Esophagus muscularis mucosa (tissue), 4 donors: ENCODE measurements around the gene CTU2.

ENCODE experiments used
- EP300 ChIP-seq: sonication (generic); formaldehyde crosslinking; IDR thresholded peaks from one replicate; pipeline ENCODE4 v1.6.1; 2017; ENCODE audit warnings: antibody characterized with exemption
- POLR2A ChIP-seq: fragments of 450-650 bp; IDR thresholded peaks from one replicate; pipeline ENCODE4 v1.6.1; 2017; ENCODE audit warnings: antibody characterized with exemption, moderate library complexity, mild to moderate bottlenecking, low read depth
- TF ChIP-seq, protein P1 (sequence below), 3 experiments: fragments of 200-600 bp in 2 of 3; fragments of 450-650 bp in 1 of 3; sonication (generic) in 2 of 3; IDR thresholded peaks; one replicate each; pipeline ENCODE4 v1.5.1; 2017 to 2019; ENCODE audit warnings: antibody characterized with exemption in 3 of 3, mild to moderate bottlenecking in 2 of 3, moderate library complexity in 1 of 3

DNA sequence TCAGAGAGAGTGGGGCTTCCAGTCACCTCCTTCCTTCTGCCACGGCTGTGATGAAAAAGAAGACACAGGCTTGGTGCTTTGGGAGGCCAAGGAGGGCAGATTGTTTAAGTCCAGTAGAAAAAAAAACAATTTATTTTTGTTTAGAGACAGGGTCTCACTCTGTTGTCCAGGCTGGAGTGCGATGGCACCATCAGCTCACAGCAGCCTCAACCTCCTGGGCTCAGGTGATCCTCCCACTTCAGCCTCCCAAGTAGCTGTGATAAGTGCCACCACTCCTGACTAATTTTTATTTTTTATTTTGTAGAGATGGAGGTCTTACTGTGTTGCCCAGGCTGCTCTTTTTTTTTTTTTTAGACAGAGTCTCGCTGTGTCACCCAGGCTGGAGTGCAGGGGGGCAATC lies 40.7 kb upstream of the CTU2 start:
- TF ChIP-seq, protein P1, sequence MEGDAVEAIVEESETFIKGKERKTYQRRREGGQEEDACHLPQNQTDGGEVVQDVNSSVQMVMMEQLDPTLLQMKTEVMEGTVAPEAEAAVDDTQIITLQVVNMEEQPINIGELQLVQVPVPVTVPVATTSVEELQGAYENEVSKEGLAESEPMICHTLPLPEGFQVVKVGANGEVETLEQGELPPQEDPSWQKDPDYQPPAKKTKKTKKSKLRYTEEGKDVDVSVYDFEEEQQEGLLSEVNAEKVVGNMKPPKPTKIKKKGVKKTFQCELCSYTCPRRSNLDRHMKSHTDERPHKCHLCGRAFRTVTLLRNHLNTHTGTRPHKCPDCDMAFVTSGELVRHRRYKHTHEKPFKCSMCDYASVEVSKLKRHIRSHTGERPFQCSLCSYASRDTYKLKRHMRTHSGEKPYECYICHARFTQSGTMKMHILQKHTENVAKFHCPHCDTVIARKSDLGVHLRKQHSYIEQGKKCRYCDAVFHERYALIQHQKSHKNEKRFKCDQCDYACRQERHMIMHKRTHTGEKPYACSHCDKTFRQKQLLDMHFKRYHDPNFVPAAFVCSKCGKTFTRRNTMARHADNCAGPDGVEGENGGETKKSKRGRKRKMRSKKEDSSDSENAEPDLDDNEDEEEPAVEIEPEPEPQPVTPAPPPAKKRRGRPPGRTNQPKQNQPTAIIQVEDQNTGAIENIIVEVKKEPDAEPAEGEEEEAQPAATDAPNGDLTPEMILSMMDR (IDR thresholded peaks at IDR 0.05): no peak
- TF ChIP-seq POLR2A (no peak), EP300 (no peak)
